Stomach (tissue), 4 donors: ENCODE data around the gene RNF19B.

Experiments
- CTCF ChIP-seq, 7 experiments: fragments of 450-650 bp in 4 of 7; fragments of 200-600 bp in 3 of 7; sonication (generic) in 3 of 7; IDR thresholded peaks; one replicate each; pipeline ENCODE4 v1.5.1; 2016 to 2019; ENCODE audit warnings: antibody characterized with exemption in 7 of 7, control low read depth in 2 of 7, mild to moderate bottlenecking in 1 of 7
- EP300 ChIP-seq: sonication (generic); formaldehyde crosslinking; IDR thresholded peaks from one replicate; pipeline ENCODE4 v1.6.1; 2017; ENCODE audit warnings: antibody characterized with exemption
- POLR2A ChIP-seq, 4 donors: fragments of 450-650 bp; IDR thresholded peaks; one replicate each; pipeline ENCODE4 v1.6.1; 2016; ENCODE audit warnings: antibody characterized with exemption in 4 of 4, control low read depth in 2 of 4, mild to moderate bottlenecking in 1 of 4, moderate library complexity in 1 of 4
- POLR2AphosphoS5 ChIP-seq, 3 donors: sonication (generic); formaldehyde crosslinking; IDR thresholded peaks; one replicate each; pipeline ENCODE4 v1.6.1; 2016; ENCODE audit warnings: antibody characterized with exemption in 3 of 3

- TF ChIP-seq CTCF (IDR thresholded peaks at IDR 0.05) (no peak), POLR2A (IDR thresholded peaks at IDR 0.05) (no peak), EP300 (no peak), POLR2AphosphoS5 (IDR thresholded peaks at IDR 0.05) (no peak)
Observed at GRCh38 chr1:32988665-32989064, 24.1 kb upstream of the RNF19B start.
